Brain pericyte (primary cell): ENCODE data around the gene SGK2.
"Not testable (repeated sequence)": the region's sequence is repeated elsewhere in the genome, so short reads cannot be mapped to it uniquely, and the experiment has no call there.

ENCODE experiments used
- DNase-seq: peaks from one replicate; pipeline ENCODE4 v3.0.0-alpha.2; 2012; ENCODE audit warnings: low read depth, low spot score

Gene SGK2

DNA sequence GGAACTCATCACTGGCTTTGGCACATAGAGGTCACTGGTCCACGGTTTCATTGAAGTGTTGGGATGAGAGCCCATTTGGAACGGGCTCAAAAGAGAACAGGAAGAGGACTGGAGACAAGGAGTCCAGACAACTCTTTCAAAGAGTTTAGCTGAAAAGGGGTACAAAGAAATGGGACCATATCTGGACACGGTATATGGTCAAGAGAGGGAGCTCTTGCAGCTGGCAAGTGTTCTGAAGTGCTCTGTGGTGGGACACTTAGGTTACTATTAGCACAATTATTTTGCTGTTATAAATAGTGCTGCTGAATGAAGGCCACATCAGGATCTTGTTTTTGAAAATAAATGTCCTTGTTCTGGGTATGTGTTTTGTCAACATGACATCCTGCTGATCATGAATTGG is 4.6 kb downstream of the SGK2 start:
- no peak for DNase-seq

DNA sequence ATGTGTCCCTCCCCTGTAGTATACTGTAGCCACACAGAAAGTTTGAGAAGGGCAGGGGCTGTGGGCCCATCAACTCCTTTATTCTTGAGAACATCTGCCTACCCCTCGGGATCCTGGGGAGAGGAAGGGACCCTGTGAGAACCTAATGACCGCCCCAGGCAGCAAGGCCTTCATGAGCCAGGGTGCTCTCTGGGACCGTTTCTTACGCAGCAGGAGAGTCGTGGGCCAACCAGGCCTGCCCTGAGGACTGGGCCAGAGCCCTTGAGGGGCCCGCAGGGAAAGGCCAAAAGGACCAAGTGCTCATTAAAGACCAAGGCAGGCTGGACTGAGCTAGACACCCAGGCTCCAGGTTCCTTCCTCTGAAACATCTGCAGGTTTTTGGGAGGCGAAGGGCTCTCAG is 5.2 kb downstream of the SGK2 start:
- no peak for DNase-seq

DNA sequence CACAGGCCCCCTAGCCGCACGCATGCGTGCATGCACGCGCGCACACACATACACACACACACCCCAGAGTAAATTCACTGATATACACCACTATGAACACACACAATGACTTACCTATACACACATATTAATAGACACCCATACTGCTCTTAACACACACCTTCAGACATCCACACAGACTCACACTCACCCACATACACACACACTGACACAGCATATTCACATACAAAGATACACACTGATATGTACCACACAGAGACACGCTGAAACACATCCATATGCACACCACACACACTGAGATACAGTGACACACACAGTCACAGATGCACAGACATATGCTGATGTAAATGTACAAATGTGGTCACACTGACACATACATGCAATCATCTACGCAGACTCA is 5.6 kb downstream of the SGK2 start:
- DNase-seq: no peak

DNA sequence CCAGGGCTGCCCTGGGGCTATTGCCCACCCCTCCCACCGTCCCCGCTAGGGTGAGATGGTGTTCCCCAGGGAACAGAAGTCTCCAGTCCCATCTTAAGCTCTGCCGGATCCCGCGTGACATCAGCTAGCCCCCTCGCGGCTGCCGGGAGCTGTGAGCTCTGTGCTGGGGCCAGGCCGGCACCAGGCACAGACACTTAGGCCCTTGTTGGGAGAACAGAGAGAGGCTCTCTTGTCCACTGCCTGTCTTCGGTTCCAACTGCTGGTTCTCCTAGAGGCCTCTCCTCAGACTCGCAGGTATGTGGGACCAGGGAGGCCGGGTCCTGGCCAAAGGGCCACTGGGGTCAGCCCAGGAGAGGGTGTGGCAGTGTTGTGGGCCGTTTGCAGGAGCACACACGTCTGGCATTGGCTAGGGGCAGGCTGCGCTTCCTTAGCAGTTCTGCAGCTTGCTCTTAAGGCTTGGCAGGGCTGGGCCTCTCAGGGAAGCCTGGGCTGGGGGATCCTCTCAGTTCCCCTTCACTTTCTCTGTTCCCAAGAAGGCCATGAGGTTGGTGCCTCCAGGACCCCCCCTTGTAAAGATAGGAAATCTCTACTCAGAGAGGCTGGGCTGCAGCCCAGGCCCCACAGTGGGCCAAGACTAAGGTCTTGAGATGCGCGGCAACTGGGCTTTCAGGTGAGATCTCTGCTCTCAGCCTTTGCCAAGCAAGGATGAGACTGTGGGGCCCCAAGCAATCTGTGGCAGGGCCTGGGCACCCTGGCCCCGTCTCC is 6.3 kb downstream of the SGK2 start:
- DNase-seq: no peak

GRCh38 chr20:43565758-43566104 is 6.9 kb downstream of the SGK2 start:
- DNase-seq: no peak

DNA sequence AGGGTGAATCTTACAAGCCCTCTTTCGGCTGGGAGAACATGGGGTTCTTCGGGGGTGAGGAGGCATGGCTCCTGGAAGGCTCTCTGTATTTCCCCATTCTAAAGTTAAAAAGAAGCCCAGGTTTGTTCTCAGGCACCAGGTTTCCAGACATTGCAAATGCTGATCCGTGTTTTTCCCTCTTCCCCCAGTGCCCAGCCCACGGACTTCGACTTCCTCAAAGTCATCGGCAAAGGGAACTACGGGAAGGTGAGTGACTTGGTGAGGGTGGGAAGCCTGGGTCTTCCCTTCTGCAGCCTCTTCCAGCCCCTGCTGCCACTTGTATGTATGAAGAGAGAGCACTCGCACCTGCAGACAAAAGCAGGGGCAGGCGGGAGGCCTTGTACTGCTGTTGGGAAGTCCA is 8.7 kb downstream of the SGK2 start:
- no peak for DNase-seq

GRCh38 chr20:43568706-43569105 is 9.9 kb downstream of the SGK2 start:
- DNase-seq: no peak

DNA sequence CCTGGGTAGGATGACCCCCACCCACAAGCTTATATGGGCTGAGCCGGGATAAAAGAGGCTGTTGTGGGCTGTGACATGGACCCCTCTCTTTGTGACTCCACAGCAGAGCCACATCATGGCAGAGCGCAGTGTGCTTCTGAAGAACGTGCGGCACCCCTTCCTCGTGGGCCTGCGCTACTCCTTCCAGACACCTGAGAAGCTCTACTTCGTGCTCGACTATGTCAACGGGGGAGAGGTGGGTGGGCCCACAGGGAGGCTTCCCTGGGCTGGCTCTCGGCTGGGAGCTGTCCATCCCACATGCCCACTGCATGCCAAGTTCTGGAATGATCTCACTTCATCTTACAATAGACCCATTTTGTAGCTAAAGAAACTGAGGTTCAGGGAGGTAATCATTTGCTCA is 10.5 kb downstream of the SGK2 start:
- no peak for DNase-seq

DNA sequence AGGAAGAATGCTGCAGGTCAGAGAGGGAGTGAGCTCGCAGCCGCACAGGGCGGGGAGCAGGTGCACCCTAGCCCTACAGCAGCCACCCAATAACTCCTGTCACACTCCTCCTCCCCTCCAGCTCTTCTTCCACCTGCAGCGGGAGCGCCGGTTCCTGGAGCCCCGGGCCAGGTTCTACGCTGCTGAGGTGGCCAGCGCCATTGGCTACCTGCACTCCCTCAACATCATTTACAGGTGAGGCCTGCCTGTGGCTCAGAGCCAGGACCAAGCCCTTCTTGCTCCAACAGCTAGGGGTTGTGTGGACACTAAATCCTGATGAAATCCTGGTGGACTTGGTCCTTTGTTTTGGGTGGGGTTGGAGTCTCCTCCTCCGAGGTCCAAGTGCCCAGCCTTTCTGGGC is 11.7 kb downstream of the SGK2 start:
- no peak for DNase-seq

- no peak for DNase-seq
Observed at GRCh38 chr20:43571310-43571709, 12.5 kb downstream of the SGK2 start.

DNA sequence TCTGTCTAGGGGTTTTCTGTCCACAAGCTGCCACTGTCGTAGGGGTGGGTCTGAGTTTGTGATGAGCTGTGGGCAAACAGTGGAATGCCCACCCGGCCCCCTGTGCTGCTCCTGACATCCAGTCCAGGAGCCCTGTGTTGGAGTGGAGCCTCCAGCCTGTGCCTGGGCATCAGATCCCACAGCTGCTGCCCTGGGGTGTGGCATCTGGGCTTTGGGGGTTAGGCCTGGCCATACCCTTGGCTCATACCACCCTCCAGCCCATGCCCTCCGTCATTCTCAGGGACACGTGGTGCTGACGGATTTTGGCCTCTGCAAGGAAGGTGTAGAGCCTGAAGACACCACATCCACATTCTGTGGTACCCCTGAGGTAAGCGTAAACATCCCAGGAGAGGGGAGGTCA is 12.9 kb downstream of the SGK2 start:
- no peak for DNase-seq

DNA sequence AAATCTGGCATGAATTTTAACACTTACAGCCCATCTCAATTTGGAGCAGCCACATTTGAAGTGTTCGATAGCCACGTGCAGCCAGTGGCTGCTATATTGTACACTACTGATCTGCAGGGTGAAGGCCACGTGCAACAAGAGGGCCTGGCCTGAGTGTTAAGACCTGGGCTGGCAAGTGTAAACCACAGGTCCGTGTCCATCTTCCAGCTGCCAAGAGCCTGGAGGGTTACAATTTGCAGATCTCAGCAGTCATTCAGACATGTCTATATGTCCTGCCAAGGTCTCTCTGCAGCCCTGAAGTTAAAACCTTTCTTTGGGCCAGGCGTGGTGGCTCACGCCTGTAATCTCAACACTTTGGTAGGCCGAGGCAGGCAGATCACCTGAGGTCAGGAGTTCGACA is 14.1 kb downstream of the SGK2 start:
- no peak for DNase-seq

- no peak for DNase-seq
Observed at GRCh38 chr20:43576108-43576507, 17.3 kb downstream of the SGK2 start.

- no peak for DNase-seq
Observed at GRCh38 chr20:43579861-43580793, 21.3 kb downstream of the SGK2 start.

- DNase-seq: no peak
Observed at GRCh38 chr20:43583133-43583864, 24.5 kb downstream of the SGK2 start.

- peak; percentile 96 for DNase-seq
Observed at GRCh38 chr20:43583982-43584432, 25.2 kb downstream of the SGK2 start.

GRCh38 chr20:43584448-43585136 is 25.8 kb downstream of the SGK2 start:
- no peak for DNase-seq

DNA sequence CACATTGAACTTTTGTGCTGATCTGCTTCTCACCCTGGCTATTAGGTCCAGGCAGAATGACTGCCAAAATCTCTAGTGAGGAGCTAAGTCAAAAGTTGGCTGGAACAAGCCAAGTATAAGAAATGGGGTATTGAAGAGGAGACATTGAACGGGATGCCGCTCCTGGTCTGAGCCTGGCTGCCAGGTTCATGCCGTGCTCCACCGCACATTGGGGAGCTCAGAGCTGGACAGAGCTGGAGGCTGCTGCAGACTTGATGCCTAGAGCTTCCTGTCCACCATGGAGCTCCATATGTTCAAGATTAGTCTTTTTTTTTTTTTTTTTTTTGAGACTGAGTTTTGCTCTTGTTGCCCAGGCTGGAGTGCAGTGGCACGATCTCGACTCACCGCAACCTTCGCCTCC is 27.8 kb downstream of the SGK2 start:
- DNase-seq: no peak

DNA sequence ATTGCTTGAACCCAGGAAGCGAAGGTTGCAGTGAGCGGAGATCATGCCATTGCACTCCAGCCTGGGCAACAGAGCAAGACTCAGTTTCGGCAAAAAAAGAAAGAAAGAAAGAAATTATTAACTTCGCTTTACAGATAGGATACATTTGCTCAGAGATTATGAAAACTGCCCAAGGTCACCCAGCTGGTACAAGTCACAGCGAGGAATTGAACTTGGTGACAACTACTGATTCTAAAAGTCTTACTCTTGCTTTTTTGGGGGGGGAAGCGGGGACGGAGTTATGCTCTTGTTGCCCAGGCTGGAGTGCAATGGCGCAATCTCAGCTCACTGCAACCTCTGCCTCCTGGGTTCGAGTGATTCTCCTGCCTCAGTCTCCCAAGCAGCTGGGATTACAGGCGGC is 29.7 kb downstream of the SGK2 start:
- not testable (repeated sequence) for DNase-seq

GRCh38 chr20:43590036-43590391 is 31.2 kb downstream of the SGK2 start:
- no peak for DNase-seq

- peak; percentile 82 for DNase-seq
Observed at GRCh38 chr20:43590392-43591303, 31.8 kb downstream of the SGK2 start, which contains the start of gene IFT52. TSS of gene IFT52 (plus strand) at chr20:43590937. CDS start at chr20:43594699, 3,762 bp downstream.
